Kidney tubule cell (primary cell): ENCODE measurements around the gene COX15.
A peak's percentile ranks its signal among the peaks of the same experiment; 100 is the strongest.
"Not testable (repeated sequence)": the region's sequence is repeated elsewhere in the genome, so short reads cannot be mapped to it uniquely, and the experiment has no call there.

ENCODE experiments used
- DNase-seq: peaks from one replicate; pipeline ENCODE4 v3.0.0-alpha.2; 2018; ENCODE audit warnings: low spot score

Gene COX15

GRCh38 chr10:99732033-99732842, at the start of gene COX15, which contains the start of gene CUTC:
Gene COX15 (minus strand): TSS chr10:99732127. CDS start chr10:99732049, 78 bp downstream.
Gene CUTC (plus strand): TSS chr10:99732234. CDS start chr10:99732349, 115 bp downstream.
- peak; percentile 97 for DNase-seq

- DNase-seq = peak; percentile 72
Observed at GRCh38 chr10:99779335-99779734, 47.4 kb upstream of the COX15 start.

DNA sequence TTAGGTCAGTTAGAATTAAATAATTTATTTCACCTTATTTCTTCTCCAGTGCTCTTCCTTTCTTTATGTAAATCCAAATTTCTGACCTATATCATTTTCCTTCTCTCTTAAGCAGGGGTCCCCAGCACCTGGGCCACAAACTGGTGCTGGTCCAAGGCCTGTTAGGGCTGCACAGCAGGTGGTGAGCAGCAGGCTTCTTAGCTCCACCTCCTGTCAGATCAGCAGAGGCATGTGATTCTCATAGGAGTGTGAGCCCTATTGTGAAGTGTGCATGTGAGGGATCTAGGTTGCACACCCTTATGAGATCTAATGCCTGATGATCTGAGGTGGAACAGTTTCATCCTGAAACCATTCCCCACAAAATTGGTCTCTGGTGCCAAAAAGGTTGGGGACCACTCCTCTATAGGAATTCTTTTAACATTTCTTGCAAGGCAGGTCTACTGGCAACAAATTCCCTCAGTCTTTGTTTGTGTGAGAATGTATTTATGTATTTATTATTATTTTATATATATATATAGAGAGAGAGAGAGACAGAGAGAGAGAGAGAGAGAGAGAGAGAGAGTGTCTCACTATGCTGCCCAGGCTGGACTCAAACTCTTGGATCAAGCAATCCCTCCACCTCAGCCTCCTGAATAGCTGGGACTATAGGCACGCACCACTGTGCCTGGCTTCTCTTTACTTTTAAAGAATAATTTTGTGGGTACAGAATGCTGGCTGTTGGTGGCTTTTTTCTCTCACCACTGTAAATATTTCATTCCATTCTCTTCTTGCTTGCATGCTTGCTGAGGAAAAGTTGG, 46.2 kb upstream of the COX15 start:
- DNase-seq = peak; percentile 29

GRCh38 chr10:99775850-99776249, 43.9 kb upstream of the COX15 start:
- DNase-seq = peak; percentile 88

GRCh38 chr10:99770408-99771045, 38.6 kb upstream of the COX15 start:
- no peak for DNase-seq

DNA sequence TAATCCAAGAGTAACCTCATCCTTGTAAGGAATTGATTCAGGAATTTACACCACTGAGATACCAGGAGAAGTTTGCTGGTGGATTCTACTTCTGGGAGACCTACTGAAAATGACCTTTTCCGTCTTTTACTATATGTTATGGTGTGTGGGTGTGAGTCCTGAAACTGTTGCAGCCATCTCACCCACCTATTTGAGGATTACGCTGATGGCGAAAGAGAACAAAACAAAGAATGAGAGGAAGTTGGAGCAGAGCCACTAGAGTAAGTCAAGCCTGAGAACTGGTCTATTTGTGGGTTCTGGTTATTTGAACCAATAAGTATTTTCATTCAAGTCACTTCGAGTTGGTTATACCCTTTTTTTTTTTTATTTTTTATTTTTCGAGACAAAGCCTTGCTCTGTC, 37.8 kb upstream of the COX15 start:
- no peak for DNase-seq

GRCh38 chr10:99768556-99768955, 36.6 kb upstream of the COX15 start:
- DNase-seq = no peak

DNA sequence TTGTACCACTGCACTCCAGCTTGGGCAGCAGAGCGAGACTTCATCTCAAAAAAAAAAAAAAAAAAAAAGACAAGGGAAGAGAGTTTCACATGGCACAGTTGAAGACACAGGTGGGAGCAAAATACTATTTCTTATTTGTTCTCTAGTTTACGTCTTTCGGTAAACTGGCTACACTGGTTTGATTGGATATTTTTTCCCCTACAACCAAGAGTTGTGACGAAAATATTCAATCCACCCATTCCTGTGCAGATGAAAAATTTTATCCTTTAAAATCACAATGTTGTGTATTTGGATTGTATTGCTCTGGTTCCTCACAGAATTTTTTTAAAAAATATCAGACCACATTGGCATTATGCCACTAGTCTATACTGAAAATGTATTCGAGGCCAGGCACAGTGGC, 36.0 kb upstream of the COX15 start:
- no peak for DNase-seq

- DNase-seq = no peak
Observed at GRCh38 chr10:99766302-99766681, 34.4 kb upstream of the COX15 start.

DNA sequence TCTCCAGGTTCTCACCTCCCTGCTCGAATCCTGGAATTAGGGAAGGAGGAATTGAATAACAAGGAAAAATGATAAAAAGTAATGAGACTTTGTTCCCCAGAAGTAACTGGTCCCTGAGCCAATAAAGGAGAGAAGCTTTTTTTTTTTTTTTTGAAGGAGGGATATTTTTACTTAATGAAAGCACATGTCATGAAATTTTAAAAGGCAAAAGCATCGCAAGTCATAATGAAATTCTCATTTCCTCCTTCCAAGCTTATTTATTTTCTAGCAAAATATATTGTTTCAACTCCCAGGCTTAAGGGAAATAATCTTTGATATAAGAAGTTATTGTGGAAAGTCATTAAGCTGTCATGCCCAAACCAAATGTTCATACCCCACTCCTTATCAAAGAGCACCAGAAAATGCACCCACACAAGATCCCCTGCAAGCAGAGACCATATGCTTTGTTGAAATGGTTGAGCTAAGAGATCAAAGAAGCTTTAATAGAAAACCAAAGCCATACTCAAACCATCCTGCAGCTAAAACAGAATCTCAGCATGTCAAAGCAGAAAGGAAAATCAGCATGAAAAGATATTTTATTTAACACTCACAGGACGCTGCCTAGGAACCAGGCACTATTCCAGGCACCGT, 33.9 kb upstream of the COX15 start:
- no peak for DNase-seq

DNA sequence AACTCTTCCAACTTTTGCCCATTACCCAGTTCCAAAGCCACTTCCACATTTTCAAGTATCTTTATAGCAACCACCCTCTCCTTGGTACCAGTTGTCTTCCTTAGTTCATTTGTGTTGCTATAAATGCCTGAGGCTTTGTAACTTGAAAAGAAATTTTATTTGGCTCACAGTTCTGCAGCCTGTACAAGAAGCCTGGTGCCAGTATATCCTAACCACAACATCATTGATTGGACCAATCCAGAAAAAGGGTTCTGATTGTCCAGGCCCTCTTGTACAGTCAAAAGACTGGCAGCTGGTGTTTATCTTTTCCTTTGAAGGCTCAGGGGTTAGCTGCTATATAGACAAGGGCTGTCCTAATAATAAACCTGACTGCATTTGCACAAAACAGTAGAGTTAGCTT, 29.4 kb upstream of the COX15 start:
- DNase-seq = no peak

DNA sequence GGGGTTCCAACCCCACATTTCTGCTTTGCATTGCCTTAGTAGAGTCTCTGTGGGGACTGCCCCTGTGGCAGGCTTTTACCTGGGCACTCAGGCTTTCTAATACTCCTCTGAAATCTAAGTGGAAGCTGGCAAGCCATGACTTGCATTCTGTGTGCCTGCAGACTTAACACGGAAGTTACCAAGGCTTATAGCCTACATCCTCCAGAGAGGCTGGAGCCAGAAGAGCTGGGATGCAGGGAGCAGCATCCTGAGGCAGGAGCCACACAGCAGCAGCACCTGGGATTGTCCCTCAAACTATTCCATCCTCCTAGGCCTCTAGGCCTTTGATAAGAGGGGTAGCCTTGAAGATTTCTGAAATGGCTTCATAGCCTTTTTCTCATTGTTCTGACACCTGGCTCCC, 28.4 kb upstream of the COX15 start:
- DNase-seq = no peak

DNA sequence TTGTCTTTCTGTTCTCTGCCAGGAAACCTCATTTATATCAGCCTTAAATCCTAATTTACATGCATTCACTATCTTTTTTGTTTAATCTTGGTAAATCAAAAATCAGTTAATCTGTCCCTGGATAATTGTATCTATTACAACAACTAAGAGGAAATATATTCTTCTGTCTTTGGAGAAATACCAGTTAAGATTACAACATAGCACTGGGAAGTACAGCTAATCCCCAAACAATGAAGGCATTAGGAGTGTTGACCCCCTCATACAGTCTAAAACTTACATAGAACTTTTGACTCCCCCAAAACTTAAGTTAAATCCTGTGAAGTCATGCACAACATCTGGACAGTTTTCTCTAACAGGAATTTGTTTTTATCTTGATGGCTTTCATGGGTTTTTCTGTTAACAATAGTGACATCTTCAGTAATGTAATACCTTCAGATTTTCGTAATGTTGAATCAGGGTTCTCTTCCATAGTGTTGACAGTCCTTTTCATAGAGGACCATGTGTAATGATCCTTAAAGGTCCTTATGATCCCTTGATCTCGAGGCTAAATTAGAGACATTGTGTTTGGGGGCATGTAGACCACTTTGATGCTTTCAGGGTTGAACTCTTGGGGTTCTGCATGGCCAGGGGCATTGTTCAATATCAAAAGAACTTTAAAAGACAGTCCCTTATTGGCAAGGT, 26.4 kb upstream of the COX15 start:
- DNase-seq = no peak

DNA sequence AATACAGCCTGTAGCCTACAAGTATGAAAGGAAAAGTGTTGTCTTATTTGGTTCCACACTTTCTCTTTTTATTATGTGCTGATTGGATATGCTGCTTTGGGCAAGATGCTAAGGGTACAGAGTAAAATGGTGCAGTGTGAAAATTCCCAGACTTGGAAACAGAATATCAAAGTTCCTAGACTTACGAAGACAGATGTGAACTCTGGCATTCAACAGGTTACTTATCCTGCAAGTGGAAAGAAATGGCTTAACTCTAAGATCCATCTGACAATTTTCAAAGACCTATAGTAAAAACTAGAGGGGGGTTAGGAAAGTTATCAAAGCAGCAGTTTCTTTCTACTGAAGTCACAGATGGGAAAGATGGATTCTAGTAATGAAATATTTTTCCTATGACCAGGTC, 24.2 kb upstream of the COX15 start:
- DNase-seq = no peak

DNA sequence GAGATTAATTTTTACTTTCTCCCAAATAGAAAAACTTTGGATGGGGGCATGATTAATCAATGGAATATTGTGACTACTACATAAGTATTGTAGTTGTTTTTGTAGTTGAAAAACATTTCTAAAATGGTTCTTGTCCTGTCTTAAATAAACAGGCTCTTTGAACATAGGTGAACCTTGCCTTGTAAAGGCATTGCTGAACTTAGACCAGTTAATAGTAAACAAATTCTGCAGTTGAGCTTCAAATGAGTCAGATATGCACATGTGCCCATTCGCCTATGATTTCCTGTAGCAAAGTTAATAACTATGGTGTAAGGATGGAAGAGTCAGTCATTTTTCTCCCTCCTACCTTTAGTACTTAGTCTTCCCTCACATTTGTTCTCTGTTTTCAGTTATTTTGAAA, 22.7 kb upstream of the COX15 start:
- peak; percentile 71 for DNase-seq

GRCh38 chr10:99750641-99751040, 18.7 kb upstream of the COX15 start:
- no peak for DNase-seq

DNA sequence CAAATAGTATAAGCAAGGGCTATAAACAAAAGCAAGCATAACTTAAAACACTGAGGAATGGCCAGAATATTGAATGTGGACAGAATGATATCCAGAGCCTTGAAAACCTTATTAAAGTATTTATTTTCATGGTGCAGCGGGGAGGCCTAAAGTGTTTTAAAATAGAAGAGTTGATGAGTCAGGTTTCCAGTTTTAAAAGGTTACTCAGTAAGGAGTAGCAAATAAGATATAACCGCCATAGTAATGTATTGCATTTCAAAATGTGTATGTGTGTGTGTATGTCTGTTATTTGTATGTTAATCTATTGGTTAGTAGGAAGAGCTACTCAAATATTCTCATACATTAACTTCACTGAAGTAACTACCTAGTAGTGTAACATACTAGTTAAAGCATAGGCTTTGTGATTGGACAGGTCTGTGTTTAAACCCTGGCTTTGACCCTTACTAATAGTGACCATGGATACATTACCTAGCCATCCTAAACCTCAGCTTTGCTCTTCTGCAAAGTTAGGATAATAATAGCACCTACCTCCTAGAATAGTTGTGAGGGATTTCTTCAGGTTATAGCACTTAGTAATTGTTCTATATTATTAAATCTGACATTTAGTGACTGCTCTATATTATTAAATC, 17.0 kb upstream of the COX15 start:
- DNase-seq = no peak

DNA sequence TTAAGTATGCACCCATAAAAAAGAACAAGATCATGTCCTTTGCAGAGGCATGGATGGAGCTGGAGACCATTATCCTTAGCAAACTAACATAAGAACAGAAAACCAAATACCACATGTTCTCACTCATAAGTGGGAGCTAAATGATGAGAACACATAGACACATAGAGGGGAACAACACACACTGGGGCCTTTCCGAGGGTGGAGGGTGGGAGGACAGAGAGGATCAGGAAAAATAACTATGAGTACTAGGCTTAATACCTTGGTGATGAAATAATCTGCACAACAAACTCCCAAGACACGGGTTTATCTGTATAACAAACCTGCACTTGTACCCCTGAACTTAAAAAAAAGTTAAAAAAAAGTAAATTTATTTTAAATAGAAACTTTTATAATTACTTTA, 14.2 kb upstream of the COX15 start:
- DNase-seq = not testable (repeated sequence)

DNA sequence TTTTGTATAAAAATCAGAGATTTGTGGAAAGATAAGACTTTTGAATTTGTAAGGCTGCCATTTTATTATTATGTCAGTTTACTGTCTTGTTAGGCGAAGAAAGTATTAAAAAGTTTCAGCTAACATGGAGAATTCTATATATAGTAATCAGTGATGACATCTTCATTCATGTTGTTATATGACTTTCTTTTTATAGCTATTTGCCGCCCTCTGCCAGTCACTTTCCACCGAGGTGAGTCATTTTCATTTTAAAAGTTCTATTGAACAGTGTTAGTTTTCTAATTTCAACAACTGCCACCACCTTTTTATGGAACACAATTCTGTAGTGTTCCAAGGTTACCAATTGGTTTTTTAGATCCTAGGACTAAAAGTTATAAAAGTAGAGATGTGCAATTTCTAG, 11.9 kb upstream of the COX15 start:
- DNase-seq = no peak

DNA sequence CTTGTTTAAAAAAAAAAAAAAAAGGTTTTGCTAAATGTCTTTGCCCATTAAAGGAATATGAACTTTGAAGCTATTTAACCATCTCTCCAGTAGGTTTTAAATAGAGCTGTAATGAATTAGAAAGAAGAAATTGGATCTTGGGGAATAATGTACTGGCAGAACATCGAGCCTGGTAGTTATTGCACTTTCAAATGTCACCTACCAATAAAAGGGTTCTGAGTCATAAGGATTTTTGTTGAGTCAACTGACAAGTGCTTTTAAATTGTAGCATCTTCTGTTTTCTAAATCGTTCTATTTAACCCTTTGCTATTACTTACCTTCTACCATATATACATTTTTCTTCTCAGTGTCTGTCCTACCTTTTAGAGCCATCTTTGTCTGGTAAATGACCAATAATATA, 10.8 kb upstream of the COX15 start:
- no peak for DNase-seq

- no peak for DNase-seq
Observed at GRCh38 chr10:99742254-99742653, 10.3 kb upstream of the COX15 start.
